ENCODE data around the gene CISH.

DNA sequence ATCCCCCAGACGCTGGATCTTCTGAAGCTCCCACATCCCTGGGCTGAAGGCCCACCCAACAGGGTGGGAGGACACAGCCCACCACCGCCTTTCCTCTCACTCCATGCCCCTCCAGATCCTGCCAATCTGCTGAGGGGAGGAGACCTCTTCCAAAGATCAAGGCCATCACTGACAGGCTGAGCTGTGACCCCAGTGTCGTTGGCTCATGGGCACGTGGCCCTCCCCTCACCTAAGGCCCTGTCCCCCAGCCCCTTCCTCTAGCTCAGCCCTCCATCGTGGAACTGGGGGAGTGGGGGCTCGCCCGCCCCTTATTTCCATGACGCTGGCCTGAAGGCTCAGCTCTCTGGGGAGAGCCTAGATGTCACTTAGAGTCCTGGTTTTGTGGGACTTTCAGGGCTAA, 54.5 kb downstream of the CISH start:
- TF ChIP-seq, protein P1, sequence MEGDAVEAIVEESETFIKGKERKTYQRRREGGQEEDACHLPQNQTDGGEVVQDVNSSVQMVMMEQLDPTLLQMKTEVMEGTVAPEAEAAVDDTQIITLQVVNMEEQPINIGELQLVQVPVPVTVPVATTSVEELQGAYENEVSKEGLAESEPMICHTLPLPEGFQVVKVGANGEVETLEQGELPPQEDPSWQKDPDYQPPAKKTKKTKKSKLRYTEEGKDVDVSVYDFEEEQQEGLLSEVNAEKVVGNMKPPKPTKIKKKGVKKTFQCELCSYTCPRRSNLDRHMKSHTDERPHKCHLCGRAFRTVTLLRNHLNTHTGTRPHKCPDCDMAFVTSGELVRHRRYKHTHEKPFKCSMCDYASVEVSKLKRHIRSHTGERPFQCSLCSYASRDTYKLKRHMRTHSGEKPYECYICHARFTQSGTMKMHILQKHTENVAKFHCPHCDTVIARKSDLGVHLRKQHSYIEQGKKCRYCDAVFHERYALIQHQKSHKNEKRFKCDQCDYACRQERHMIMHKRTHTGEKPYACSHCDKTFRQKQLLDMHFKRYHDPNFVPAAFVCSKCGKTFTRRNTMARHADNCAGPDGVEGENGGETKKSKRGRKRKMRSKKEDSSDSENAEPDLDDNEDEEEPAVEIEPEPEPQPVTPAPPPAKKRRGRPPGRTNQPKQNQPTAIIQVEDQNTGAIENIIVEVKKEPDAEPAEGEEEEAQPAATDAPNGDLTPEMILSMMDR (conservative IDR thresholded peaks at IDR 0.05) = no peak
- no peak for TF ChIP-seq ZFX (IDR thresholded peaks at IDR 0.05)
